Brain microvascular endothelial cell (primary cell): Measurements from ENCODE around the gene PXK.
A peak's percentile ranks its signal among the peaks of the same experiment; 100 is the strongest.

ENCODE experiments used
- DNase-seq: peaks from one replicate; pipeline ENCODE4 v3.0.0-alpha.2; 2020
- H3K27ac ChIP-seq: fragments of 250-450 bp; sonication (Bioruptor Pico); 2 replicates; pipeline ENCODE4 v1.5.1; 2020; ENCODE audit warnings: mild to moderate bottlenecking, moderate library complexity
- H3K27me3 ChIP-seq: fragments of 250-450 bp; sonication (Bioruptor Pico); replicated peaks from 2 replicates; pipeline ENCODE4 v1.5.1; 2020; ENCODE audit warnings: mild to moderate bottlenecking
- H3K36me3 ChIP-seq: fragments of 250-450 bp; sonication (Bioruptor Pico); replicated peaks from 2 replicates; pipeline ENCODE4 v1.5.1; 2020; ENCODE audit warnings: mild to moderate bottlenecking
- H3K4me3 ChIP-seq: 2 replicates; pipeline ENCODE4 v1.5.1; 2011; ENCODE audit warnings: low read depth, mild to moderate bottlenecking, control low read depth, low read length, moderate library complexity
- in situ Hi-C: cut with HindIII; loops from 2 replicates; pipeline ENCODE4 v1.10.0; 2017; ENCODE audit warnings: low sequenced_read_pairs, low pct_ligation_motif_present
- TF ChIP-seq, protein P1 (sequence below): IDR thresholded peaks from 2 replicates; pipeline ENCODE4 v1.5.1; 2011; ENCODE audit warnings: low read depth, mild to moderate bottlenecking, moderate library complexity, low read length, control low read depth, inconsistent platforms; ENCODE audit errors: missing control alignments

Gene PXK

DNA sequence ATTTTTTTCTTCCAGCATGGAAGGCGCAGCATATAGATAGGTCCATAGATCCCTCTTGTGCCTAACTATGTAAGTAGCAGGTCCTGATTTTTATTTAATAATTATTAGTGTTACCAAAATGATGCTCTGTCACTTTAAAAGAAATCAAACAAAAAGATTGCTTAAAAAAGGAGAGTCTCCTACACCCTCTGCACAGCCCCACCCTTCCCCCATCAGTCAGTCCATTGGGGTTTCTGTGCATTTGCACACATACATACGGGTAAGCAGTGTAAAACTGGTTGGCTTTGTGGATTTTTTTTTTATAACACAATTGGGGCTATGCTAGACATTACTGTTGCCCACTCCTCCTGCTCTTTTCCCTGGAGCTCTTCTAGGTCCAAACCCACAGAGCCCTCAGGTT lies 33.6 kb upstream of the PXK start:
- in situ Hi-C loops, result no loop called here
- H3K27me3 ChIP-seq, result no peaks in the 10 kb centered on the region
- TF ChIP-seq, protein P1, sequence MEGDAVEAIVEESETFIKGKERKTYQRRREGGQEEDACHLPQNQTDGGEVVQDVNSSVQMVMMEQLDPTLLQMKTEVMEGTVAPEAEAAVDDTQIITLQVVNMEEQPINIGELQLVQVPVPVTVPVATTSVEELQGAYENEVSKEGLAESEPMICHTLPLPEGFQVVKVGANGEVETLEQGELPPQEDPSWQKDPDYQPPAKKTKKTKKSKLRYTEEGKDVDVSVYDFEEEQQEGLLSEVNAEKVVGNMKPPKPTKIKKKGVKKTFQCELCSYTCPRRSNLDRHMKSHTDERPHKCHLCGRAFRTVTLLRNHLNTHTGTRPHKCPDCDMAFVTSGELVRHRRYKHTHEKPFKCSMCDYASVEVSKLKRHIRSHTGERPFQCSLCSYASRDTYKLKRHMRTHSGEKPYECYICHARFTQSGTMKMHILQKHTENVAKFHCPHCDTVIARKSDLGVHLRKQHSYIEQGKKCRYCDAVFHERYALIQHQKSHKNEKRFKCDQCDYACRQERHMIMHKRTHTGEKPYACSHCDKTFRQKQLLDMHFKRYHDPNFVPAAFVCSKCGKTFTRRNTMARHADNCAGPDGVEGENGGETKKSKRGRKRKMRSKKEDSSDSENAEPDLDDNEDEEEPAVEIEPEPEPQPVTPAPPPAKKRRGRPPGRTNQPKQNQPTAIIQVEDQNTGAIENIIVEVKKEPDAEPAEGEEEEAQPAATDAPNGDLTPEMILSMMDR, result no peak

DNA sequence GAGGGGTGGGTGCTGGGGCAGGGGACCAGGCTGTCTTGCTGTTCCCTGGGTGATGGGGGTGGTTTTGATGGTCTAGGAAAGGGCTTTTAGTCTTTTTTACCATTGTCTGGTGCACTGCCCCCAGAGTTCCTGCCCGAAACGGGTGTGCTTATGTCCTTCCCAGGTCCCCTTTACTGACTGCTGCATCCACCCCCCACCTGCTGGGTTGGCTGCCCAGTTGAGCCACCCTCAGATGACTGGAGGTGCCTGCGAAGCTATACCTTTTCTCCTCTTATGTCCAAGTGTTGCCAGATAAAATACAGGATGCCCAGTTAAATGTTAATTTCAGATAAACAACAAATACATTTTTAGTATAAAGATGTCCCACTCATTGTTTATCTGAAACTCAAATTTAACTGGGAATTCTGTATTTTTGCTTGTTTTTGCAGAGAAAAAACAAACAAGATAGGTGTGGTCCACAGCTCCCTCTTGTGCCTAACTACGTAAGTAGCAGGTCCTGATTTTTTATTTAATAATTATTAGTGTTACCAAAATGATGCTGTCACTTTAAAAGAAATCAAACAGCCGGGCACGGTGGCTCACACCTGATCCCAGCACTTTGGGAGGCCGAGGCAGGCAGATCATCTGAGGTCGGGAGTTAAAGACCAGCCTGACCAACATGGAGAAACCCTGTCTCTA lies 32.7 kb upstream of the PXK start:
- H3K4me3 ChIP-seq, result no peak overlapping the region
- peak; percentile 22 for DNase-seq
- no peaks in the 10 kb centered on the region for H3K36me3 ChIP-seq
- TF ChIP-seq, protein P1, result peak; percentile 50
- H3K27ac ChIP-seq, result no peak overlapping the region
- H3K27me3 ChIP-seq, result no peaks in the 10 kb centered on the region
- in situ Hi-C loops, result no loop called here

More for the DNA sequence above, 33.6 kb upstream of the PXK start:
- H3K36me3 ChIP-seq, result no peaks in the 10 kb centered on the region
- DNase-seq, result no peak
- no peak overlapping the region for H3K27ac ChIP-seq
- H3K4me3 ChIP-seq, result no peak overlapping the region

DNA sequence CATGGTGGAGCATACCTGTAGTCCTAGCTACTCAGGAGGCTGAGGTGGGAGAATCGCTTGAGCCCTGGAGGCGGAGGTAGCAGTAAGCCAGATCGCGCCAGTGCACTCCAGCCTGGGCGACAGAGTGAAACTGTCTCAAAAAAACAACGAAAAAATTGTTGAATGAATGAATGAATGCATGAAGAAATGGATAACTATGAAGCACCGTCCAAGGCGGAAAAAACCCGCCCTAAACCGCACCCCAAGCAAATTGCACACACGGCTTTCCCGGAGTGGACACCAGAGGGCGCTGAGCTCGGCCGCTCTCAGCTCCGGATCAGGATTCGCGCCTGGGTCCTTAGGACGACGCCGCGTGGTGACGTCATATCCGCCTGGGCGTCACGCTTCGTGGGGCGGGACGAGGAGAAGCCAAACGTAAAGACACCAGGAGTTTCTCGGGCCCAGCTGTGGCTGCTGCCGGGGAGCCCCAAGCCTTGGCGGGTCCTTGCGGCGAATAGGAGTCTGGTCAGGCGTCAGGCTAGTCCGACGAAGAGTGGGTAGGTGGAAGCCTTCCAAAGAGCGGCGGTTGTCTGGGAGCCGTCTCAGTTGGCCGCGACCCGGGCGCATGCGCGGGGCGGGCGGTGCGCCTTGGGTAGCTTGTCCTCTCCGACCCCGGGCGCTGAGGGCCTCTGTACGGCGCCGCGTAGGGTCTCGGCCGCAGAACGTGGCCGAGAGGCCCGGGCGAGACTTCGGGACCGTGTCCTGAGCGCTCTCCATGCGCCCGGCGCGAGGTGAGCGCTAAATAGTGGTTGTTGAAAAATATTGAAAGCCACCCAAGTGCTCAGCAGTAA lies 26.6 kb upstream of the PXK start, which contains the start of the genes HTD2 and RPP14:
Gene HTD2, plus strand, starts transcription at position 639 of the 830 bp plus-strand sequence. CDS start 11,094 bp downstream, outside the sequence.
Gene RPP14, plus strand, starts transcription at position 364 of the 830 bp plus-strand sequence. CDS start 4,085 bp downstream, outside the sequence.
- peak within 1 kb of the TSS; percentile 93 for H3K4me3 ChIP-seq
- peak; percentile 96 for DNase-seq
- peaks cover 10% of the 10 kb centered on the region for H3K36me3 ChIP-seq
- in situ Hi-C loops, result no loop called here
- no peaks in the 10 kb centered on the region for H3K27me3 ChIP-seq
- TF ChIP-seq, protein P1, result peak; percentile 98
- H3K27ac ChIP-seq, result peak within 1 kb of the TSS; percentile 95

DNA sequence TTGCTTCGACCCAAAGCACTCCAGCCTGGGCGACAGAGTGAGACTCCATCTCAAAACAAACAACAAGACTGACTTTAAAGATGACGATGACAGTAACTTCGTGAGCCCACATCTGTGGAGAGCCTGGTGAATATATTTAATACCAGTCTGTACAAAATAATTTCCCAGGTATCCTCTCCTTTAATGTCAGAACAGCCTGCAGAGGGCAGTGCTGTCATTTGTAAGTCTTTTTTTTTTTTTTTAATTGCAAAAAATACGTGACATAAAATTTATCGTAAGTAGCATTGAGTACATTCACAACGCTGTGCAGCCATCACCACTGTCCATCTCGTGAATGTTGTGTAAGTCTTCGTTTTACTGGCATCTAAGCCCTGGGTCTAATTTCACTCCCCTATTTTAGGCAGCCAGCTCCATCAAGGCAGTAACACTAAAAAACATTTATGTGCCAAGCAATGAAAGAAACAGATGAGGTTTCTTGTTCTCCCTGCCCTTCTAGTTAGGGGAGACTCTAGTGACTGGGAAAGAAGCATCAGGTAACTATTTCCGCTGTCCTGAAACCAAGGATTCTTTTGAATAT lies 25.0 kb upstream of the PXK start:
- Histone ChIP-seq H3K27ac (no peak overlapping the region), H3K27me3 (no peaks in the 10 kb centered on the region), H3K4me3 (peak overlapping the region; percentile 93), H3K36me3 (peaks cover 23% of the 10 kb centered on the region)
- peak; percentile 52 for DNase-seq
- TF ChIP-seq, protein P1, result peak; percentile 62
- in situ Hi-C loops, result no loop called here

DNA sequence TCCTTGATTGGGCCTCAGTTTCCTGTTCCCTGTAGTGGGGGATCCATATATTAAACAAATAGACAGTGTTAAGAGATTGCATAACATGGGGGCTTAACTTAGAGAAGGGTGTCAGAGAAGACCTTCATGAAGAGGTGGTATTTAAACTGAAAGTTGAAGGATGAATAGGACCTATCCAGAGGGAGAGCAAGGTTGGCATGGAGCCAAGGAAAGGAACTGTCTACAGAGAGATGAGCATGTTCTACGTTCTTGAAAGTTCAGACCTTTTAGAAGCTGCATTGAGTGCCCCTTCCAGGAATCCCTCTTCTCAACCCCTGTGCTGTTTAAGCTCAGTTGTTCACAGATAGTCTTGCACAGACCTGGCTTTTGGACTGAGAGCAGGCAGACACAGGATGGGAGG lies 24.0 kb upstream of the PXK start:
- Histone ChIP-seq H3K27me3 (no peaks in the 10 kb centered on the region), H3K36me3 (peaks cover 29% of the 10 kb centered on the region), H3K4me3 (no peak overlapping the region), H3K27ac (no peak overlapping the region)
- in situ Hi-C loops, result no loop called here
- DNase-seq, result no peak
- TF ChIP-seq, protein P1, result no peak
